NCI-H1105 (cell line): ENCODE results near the gene SLC16A3.
"Not testable (repeated sequence)": the region's sequence is repeated elsewhere in the genome, so short reads cannot be mapped to it uniquely, and the experiment has no call there.

ENCODE experiments used
- DNase-seq: peaks from one replicate; lab custom pipeline; 2025; lab: John Stamatoyannopoulos, UW

The SLC16A3 gene

DNA sequence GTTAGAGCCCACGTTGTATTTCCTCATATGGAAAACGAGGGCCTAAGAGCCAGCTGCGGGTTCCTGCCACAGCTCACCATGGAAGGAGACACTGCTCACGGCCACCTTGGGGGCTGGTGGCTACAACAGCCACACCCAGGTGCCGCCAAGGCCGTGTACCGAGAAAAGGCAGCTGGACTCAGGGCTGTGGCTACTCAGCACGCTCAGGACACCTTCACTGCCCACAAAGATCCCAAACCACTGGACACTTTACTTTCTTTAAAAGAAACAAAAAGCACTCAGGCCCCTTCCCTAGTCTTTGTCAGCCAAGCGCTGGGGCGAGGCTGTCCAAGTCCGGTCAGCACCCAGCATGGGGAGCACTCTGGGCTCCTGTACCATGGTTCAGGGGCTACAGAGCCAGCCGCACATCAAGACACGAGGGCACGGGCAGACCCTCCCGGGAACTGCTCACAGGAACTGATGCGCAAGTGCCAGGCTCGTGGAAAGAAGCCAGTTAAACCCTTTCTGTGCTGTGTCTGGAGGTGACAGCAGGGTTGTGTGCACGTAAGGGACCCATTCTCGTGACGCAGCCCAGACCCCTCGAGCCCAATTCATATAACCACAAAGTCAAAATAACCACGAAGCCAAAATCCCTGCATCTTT is 18.5 kb downstream of the SLC16A3 start:
- DNase-seq, result no peak

DNA sequence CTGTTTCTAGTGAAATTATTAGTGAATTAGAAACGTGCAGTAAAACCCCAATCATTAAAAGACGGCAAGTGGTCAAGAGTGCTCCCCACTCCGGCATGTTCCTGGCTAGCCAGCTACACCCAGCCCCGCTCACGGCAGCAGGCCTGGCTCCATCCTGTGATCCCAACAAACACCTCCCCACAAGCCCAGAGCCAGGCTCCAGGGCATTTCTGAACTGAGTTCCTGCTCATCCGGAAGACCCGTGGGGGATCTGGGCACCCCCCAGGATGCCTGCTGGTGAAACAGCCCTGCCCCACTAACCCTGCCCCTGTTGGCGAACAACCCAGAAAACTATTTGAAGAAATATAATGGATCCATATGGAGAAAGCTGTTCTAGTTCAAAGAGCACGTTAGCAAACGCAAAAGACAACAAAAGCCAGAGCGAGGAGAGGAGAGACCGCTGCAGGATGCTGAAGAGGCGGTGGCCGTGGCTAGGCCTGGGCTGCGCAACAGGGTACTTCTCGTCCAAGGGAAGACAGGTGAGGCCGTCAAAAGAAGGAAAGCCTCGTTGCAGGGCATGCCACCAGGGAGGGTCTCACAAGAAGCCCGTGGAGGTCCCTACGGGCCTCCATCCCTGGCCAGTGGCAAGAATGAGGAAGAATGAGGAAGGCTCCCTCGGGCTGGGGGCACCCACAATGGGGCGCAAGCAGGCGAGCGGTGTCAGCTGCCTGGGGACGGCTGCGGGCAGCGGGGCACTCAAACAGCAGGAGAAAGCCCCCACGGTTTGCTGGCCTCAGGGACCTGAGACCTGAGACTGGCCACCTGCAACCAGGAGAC is 19.2 kb downstream of the SLC16A3 start:
- no peak for DNase-seq

DNA sequence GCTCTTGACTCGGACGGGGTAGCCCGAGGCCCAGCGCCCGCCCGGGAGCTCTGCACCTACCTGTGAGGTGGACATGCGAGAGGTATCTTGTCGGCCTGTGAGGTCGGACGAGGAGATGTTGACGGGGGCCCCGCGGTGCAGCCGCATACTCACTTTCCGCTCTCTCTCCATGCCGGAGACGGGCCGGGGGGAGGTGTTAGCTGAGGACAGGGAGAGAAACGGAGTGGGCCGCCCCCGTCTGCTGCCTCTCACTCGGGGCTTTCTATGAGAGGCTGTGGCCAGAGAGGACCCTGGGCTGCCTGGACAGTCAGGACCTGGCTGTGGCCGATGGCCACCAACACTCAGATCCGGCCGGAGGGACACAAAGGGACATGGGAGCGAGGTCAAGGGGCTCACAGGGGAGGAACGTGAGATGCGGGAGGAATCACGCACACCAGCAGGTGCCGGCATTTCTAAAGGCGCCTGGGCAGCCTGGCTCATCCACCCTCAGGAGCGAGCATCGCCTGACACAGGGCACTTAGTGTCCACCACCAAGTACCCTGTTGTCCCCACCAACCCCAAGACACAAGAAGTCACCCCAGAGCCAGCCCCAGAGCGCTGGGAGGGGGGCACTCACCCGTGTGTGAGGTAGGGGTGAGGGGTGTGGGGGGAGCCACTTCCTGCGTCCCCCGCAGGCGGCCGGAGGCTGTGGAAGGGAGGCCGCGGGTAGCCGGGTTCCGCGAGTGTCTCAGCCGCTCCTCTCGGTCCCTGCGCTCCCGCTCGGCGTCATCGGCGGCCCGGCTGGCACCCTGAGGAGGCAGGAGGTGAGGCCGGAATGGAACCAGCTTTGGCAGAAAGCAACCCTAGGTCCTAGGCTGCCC is 20.2 kb downstream of the SLC16A3 start:
- no peak for DNase-seq

DNA sequence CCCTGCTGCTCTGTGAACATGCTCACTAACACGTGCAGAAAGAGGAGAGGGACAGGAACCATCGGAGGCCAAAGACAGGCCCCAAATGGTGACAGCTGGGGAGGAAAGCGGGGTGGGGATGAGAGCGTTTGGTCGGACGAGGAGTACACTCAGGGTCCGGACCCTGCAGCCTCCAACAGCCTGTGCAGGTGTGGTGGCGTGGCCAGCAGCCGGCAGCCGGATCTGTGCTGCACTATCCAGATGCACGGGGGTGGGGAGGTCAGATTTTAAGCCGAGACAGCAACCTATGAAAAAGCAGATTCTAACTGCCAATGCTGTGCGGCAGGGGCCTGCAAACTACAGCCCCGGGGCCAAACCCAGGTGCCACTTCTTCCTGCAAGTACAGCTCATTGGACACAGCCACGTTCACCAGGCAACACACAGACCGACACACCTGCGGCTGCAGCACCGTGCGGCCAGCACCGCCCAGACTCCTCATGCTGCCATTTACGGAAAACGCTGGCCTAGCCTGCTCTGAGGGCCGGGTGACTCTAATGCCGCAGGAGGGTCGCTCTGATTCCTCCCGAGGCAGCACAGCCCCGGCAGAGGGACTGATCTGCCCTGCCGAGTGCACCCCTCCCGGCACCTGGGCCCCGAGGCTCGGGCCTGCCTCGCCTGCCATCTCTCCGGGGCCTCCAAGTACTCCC is 21.2 kb downstream of the SLC16A3 start:
- no peak for DNase-seq

DNA sequence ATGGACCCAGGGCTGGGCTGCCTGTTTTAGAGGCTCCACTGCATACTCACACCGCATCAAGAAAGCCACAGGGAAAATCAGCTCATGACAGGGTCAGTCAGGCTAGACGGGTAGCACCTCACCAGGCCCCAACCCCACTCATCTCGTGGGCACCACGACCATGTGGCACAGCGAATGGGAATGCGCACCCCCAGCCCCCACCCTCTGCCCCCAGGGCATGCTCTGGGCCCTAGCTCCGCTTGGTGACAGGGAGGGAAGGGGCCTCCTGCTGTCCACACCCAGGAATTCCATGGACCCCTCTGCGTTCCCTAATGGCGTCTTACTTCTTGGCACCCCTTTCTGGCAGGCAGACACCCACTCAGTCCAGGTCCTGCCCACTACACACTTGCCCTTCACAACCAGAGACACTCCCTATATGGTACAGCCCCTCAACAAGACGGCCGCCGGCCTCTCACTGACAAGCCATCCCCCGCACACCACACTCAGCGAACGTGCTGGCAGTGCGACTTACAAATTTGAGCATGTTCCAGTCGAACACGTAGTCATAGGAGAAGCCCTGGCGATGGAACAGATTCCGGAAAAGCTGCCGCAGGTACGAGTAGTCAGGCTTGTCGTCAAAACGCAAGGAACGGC is 22.1 kb downstream of the SLC16A3 start:
- no peak for DNase-seq

DNA sequence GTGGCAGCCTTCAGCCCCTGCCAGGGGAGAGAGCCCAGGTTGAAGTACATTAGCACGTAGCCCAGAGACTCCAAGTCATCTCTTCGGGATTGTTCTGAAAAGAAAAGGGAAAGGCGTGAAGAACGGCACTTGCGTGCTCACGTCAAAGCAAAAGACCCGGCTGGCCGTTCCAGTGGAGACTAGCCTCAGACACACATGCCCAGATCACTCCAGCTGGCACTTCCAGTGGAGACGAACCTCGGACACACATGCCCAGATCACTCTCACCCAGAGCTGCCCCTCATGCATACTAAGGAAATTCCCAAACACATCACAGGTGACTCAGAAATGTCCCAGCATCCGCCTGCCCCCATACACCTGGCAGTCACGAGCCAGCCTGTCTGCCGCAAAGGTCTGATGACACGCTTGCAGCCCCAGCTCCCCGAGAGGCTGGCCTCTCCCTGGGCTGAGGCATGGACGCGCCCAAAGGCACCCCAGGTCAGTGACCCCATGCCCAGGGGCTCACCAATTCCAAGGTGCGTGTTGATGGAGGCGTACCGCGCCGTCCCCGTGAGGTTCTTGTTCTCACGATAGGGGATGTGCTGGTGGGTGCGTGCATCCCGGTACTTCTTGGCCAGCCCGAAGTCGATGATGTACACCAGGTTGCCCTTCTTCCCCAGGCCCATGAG is 23.8 kb downstream of the SLC16A3 start:
- no peak for DNase-seq

DNA sequence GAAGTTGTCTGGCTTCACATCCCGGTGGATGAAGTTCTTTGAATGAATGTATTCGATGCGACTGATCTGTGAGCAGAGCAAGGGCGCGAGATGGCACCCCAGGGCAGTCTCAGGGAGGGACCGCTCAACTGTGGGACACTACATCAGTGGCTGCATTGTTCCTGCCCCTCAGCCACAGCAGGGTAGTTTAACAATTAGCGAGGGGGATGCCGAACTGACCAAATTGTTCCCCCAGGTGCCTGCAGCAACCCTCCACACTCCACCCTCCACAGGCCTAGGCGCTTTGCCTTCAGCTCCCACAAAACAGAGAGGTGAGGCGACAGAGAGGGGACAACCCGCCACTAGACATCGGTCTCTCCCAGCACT is 24.3 kb downstream of the SLC16A3 start:
- no peak for DNase-seq

DNA sequence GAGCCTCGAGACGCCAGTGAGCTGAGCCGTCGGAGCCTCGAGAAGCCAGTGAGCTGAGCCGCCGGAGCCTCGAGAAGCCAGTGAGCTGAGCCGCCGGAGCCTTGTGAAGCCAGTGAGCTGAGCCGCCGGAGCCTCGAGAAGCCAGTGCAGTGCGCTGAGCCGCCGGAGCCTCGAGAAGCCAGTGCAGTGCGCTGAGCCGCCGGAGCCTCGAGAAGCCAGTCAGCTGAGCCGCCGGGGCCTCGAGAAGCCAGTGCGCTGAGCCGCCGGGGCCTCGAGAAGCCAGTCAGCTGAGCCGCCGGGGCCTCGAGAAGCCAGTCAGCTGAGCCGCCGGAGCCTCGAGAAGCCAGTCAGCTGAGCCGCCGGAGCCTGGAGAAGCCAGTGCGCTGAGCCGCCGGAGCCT is 25.3 kb downstream of the SLC16A3 start:
- not testable (repeated sequence) for DNase-seq

DNA sequence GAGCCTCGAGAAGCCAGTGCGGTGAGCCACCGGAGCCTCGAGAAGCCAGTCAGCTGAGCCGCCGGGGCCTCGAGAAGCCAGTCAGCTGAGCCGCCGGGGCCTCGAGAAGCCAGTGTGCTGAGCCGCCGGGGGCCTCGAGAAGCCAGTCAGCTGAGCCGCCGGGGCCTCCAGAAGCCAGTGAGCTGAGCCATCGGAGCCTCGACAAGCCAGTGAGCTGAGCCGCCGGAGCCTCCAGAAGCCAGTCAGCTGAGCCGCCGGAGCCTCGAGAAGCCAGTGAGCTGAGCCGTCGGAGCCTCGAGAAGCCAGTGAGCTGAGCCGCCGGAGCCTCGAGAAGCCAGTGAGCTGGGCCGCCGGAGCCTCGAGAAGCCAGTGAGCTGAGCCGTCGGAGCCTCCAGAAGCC is 25.9 kb downstream of the SLC16A3 start:
- DNase-seq, result not testable (repeated sequence)

DNA sequence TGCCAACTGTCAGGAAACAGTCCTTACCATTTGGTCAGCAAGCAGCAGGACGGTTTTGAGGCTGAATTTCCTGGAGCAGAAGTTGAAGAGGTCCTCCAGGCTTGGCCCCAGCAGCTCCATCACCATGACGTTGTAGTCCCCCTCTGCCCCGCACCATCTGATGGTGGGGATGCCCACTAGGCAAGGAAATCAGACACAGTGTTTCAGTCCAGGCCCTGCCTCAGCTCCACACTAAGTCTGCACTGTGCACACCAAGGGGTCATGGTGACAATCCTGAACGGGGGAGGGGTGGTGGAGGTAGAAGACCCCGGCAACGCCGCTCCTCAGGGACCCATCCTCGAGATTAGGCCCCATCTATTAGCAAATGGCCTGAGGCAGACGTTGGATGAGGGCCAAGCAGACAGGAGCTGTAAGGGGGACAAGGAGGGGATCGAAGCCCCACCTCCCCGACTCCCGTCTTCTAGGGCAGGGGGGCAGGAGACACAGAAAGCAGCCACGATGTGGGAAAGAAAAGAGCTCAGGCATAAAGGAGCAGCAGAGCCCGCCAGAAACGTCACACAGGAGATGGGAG is 26.6 kb downstream of the SLC16A3 start:
- DNase-seq, result no peak

DNA sequence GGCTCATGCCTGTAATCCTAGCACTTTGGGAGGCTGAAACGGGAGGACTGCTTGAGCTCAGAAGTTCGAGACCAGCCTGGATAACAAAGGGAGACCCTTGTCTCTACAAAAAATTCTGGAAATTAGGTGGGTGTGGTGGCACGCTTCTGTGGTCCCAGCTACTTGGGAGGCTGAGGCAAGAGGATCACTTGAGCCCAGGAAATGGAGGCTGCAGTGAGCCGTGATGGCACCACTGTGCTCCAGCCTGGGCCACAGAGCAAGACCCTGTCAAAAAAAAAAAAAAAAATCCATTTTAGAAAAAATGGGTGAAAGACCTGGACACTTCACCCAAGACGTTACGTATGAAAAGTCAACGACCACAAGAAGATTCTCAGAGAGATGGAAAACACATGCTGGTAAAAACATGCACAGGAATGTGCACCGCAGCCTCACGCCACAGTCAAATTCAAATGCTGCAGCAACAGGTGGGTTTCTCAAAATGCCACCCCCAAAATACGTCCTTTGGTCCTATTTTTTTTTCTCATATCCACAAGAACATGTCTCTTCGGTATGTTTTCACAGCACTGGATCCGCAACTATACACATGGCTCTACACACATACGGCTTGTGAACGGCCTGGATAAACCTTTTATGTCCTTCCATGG is 27.5 kb downstream of the SLC16A3 start:
- no peak for DNase-seq

DNA sequence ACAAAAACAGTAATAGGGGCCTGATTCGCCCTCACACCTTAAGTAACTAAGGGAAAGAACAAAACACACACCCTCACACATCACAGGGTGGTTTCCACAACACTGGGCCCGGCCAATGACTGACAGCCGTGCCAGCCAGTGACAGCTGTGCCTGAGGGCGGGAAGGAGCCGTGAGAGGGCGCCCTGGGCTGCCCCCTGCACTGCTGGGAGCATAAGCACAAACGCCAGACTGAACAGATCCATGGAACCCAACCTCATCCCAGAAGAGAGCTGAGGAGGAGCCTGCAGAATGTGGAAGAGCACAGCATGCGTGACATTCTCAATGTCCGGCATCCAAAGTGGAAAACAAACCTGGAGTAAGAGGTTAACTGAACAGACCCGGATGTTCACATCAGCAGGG is 28.6 kb downstream of the SLC16A3 start:
- no peak for DNase-seq

DNA sequence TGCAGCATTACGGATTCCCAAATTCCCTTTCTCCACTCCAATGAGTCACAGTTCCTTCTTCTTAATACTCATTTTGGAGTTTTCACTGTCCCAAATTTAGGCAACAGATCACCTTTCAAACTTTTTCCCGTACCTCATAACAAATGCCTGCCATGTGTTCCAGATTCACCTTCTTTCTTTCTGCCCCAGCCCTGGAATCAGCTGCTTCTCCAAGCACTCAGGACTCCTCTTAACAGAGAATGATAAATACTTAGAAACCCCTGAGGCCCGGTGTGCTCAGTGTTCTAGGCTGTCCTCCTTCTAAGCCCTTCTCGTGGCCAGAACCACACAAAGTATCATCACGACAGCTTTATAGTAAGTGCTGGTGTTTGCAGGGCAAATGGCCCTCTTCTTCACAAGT is 29.7 kb downstream of the SLC16A3 start:
- DNase-seq, result no peak

DNA sequence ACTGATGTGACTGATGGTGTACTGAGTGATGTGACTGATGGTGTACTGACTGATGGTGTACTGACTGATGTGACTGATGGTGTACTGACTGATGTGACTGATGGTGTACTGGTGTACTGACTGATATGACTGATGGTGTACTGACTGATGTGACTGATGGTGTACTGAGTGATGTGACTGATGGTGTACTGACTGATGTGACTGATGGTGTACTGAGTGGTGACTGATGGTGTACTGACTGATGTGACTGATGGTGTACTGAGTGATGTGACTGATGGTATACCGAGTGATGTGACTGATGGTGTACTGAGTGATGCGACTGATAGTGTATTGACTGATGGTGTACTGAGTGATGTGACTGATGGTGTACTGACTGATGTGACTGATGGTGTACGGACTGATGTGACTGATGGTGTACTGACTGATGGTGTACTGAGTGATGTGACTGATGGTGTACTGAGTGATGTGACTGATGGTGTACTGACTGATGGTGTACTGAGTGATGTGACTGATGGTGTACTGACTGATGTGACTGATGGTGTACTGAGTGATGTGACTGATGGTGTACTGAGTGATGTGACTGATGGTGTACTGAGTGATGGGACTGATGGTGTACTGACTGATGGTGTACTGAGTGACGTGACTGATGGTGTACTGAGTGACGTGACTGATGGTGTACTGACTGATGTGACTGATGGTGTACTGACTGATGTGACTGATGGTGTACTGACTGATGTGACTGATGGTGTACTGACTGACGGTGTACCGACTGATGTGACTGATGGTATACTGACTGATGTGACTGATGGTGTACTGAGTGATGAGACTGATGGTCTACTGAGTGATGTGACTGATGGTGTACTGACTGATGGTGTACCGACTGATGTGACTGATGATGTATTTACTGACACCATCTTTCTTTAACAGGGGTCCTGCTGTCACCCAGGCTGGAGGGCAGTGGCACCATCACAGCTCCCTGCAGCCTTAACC is 31.4 kb downstream of the SLC16A3 start:
- not testable (repeated sequence) for DNase-seq

DNA sequence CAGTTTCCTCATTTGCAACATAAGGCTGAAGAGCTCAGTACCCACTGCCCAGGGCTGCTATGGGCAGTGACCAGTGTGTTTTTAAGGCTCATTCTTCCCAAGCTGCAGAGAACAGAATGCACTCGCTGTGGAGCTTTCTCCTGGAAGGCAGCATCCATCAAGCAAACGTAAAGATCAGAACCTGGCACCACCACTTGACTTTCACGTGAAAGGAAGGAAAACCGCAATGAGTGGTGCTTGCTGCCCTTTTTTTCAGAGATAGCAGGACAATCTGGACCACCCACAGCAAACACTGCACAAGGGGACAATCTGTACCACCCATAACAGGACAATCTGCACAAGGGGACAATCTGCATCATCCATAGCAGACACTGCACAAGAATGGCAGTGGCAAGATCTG is 33.5 kb downstream of the SLC16A3 start:
- no peak for DNase-seq

DNA sequence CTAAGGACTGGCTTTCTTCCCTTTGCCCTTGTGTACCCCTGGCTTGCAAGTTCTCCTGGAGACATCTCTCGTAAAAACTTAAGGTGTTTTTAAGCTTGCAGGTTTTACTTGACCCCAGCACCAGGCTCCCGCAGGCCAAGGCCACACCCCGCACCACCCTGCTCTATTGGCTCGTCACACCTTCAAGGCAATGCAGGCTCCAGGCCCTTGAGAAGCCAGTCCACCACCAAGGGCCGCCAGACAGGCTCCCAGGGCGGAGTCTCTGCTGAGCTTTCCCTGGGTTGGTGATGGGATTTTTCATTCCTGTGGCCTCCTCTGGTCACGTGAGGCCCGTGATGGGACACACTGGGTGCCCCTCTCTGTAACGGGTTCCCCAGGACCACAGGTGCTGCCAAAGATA is 34.8 kb downstream of the SLC16A3 start:
- no peak for DNase-seq

DNA sequence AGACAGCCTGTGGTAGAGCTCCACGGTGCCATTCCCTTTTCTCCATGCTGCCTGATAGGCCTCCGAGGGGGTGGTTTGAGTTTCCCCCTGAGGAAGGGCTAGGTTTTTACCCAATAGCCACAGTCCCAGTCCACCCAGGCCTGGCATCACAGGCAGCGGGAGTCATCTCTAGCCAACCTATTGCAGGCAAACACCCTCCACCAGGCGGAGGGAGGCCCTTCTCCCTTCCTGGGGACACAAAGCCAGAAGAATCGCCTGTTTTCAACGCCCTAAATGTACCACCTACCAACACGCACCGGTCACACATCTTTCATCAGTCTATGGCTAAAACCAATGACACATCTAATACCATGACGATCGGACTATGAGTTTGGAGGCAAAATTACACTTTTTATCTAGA is 37.3 kb downstream of the SLC16A3 start:
- DNase-seq, result no peak

DNA sequence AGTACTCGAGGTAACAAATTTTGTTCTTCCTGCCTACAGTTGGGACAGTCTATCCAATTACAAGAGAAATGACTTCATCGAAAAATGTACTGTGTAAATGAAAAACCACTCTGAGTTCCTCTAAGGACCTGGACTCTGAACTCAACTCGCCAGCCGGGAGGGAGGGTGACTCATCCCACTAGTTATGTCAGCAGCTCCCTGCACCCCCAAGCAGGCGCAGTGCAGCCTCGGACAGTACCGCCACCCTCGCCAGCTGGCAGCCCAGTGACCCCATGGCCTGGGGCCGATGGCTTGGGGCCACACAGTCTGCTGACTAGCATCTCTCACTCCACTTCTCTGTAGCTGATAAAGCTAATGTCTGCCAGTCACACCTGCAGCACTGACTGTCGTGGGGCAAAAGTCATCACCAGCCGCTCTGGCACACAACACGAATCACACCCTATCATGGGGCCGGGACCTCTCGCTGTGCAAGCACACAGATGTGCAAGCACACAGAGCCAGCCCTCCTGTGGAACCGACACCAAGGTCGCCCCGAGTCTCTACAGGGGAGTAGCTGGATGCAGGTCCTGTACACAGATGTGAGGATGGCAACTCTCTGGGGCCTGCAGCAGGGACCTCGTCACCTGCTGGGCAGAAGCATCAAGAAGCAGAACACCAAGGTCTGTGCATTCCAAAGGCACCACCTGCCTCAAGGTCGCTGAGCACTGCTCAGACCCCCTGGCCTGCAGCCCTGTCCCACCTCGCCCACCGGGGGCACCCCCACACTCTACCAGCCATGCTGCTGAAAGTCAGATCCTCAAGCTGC is 38.9 kb downstream of the SLC16A3 start:
- no peak for DNase-seq
